ENCODE data around the gene ATL3.
"Not testable (repeated sequence)": the region's sequence is repeated elsewhere in the genome, so short reads cannot be mapped to it uniquely, and the experiment has no call there.

The ATL3 gene

DNA sequence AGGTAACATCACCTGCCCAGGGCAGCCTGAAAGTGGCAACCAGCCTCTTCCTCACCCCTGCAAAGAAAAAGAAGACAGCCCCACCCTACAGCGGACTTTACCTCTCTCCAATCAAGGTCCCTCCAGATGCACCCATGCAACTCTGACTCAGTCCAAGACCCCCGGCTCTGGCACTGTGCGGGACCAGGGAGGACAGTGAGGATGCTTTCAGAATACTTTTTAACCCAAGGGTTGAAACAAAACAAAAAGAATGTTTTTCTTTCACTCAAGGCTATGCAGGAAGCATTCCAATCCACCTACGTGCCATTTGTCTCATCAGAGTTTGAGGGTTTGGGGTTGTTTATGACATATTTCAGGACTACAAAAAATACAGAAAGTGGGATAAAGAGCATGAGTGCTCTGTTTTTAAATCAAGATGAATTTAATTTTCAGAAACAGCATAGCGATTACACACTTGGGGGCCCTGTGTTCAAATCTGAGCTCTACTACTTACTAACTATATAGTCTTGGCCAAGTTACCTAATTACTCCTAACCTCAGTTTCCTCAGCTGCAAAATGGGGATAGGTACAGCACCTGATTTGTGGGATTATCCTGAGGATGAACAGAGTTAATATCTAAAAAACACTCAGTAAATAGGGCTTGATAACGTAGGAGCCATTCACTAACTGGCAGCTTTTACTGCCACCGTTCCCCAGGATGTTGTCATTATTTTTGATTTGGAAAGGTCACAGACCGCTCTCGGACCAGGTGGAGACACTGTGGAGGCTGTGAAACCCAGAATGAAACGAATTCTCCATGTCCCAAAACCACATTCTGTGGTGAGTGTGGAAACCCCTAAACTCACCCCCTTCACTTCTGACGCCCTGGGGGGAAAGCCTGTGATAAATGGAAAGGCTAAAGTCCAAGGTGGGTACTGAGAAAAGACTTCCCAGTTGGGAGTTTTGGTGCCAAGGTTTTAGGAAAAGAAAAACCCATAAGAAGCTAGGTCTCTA is 62.5 kb downstream of the ATL3 start:
- H3K4me3 ChIP-seq (ENCODE audit: low read depth, low read length) = no peak overlapping the region
- H3K36me3 ChIP-seq (ENCODE audit: control insufficient read depth, insufficient read depth, low read length) = no peaks in the 10 kb centered on the region
- peaks cover 45% of the 10 kb centered on the region for H3K4me1 ChIP-seq (ENCODE audit: control insufficient read depth, insufficient read depth, low read length)
- H3K27me3 ChIP-seq (ENCODE audit: control insufficient read depth, insufficient read depth, low read length) = no peaks in the 10 kb centered on the region; the same call in 1 of the 2 replicates
- H3K9ac ChIP-seq (ENCODE audit: low read depth, low read length) = no peak overlapping the region
- no peaks in the 10 kb centered on the region for H3K9me3 ChIP-seq (ENCODE audit: control insufficient read depth, insufficient read depth, low read length)
- no peak overlapping the region for H3K27ac ChIP-seq (ENCODE audit: low read depth, low read length)

DNA sequence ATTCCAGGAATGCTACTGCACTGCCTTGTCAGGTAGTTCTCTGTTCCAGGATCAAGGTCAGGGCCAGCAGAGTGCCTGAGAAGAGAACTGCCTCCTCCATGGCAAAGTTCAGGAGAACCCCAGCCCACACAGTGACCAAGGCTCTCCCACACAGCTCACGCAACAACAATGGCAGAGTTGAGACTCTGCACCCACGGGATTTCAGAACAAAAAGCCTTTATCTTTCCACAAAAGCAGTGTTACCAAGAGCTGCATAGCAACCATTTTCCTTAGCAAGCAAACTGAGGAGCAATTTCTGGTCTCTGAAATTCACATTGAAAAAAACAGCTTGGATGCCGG is 68.0 kb downstream of the ATL3 start:
- H3K36me3 ChIP-seq (ENCODE audit: control insufficient read depth, insufficient read depth, low read length) = 0 out of 2 replicates have a peak, but pooled peaks cover 2% of the 10 kb centered on the region
- H3K9me3 ChIP-seq (ENCODE audit: control insufficient read depth, insufficient read depth, low read length) = no peaks in the 10 kb centered on the region
- no peaks in the 10 kb centered on the region for H3K27me3 ChIP-seq (ENCODE audit: control insufficient read depth, insufficient read depth, low read length)
- H3K4me3 ChIP-seq (ENCODE audit: low read depth, low read length) = no peak overlapping the region
- H3K9ac ChIP-seq (ENCODE audit: low read depth, low read length) = no peak overlapping the region
- H3K27ac ChIP-seq (ENCODE audit: low read depth, low read length) = peak overlapping the region; percentile 68
- peaks cover 8% of the 10 kb centered on the region; the same call in 1 of the 2 replicates for H3K4me1 ChIP-seq (ENCODE audit: control insufficient read depth, insufficient read depth, low read length)

DNA sequence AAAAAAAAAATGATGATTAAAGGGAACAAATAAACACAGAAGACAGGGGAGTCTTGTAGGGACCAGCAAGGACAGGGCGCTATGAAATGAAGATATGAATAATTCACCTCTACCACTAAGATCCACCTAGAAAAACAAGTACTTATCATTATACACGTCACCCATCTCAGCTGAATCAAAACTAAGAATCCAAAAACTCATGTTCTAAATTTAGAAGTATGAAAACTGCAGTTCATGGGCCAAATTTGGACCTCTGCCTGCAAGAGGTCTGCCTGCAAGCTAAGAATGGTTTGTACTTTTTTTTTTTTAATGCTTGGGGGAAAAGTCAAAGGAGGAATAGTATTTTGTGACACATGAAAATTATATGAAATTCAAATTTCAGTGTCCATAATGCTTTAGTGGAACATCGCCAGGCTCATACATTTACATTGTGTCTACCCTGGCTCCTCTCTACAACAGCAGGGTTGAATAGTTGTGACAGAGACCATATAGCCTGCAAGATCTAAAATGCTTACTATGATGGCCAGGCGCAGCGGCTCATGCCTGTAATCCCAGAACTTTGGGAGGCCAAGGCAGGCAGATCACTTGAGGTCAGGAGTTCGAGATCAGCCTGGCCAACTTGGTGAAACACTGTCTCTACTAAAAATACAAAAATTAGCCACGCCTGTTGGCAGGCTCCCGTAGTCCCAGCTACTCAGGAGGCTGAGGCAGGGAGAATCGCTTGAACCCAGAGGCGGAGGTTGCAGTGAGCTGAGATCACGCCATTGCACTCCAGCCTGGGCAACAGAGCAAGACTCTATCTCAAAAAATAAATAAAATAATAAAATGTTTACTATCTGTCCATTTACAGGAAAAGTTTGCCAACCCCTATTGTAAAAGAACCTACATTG is 68.6 kb downstream of the ATL3 start:
- H3K9me3 ChIP-seq (ENCODE audit: control insufficient read depth, insufficient read depth, low read length); H3K27me3 ChIP-seq (ENCODE audit: control insufficient read depth, insufficient read depth, low read length); H3K36me3 ChIP-seq (ENCODE audit: control insufficient read depth, insufficient read depth, low read length); H3K4me3 ChIP-seq (ENCODE audit: low read depth, low read length); H3K9ac ChIP-seq (ENCODE audit: low read depth, low read length); H3K4me1 ChIP-seq (ENCODE audit: control insufficient read depth, insufficient read depth, low read length): not testable (repeated sequence)
- peak overlapping the region; percentile 68 for H3K27ac ChIP-seq (ENCODE audit: low read depth, low read length)

DNA sequence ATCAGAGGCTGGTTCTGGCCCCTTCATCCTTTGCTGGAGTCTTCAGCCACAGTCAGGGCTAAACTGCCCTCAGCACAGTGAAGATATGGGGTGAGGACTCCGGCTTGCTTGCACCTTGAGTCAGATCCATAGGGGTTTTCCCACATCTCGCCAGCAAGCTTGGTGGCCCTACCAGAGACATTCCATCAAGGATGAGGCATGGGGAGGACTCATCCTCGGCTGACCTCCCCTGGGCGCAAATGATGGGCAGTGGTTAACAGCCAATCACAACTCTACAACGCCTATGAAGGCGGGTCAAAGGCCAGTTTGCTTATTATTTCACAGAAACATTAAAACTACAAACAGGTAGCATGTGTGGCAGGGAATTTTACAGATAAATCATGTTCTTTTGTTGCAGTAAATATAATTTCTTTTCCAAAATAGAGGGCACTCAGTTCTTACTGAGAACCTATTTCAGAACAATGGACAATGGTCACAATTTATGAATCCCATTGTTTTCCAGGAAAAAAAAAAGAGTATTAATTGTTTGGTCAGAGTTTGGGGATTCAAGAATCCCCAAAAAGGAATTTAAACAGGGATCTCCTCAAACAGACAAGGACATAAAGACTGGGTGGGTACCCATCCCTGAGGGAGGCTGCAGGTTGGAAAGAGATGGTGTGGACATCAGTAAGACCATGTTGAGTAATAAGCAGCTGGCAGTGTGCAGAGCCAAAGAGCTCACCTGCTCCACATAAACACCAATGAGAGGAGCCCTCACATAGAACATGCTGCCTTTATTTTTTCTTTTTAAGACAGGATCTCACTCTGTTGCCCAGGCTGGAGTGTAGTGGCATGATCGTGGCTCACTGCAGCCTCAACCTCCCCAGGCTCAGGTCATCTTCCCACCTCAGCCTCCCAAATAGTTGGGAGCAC is 71.7 kb downstream of the ATL3 start:
- peaks cover 8% of the 10 kb centered on the region; the same call in 1 of the 2 replicates for H3K4me1 ChIP-seq (ENCODE audit: control insufficient read depth, insufficient read depth, low read length)
- no peak overlapping the region for H3K4me3 ChIP-seq (ENCODE audit: low read depth, low read length)
- no peak overlapping the region for H3K9ac ChIP-seq (ENCODE audit: low read depth, low read length)
- H3K36me3 ChIP-seq (ENCODE audit: control insufficient read depth, insufficient read depth, low read length) = peaks cover 29% of the 10 kb centered on the region
- peaks cover 3% of the 10 kb centered on the region; the same call in 1 of the 2 replicates for H3K9me3 ChIP-seq (ENCODE audit: control insufficient read depth, insufficient read depth, low read length)
- no peaks in the 10 kb centered on the region for H3K27me3 ChIP-seq (ENCODE audit: control insufficient read depth, insufficient read depth, low read length)
- H3K27ac ChIP-seq (ENCODE audit: low read depth, low read length) = no peak overlapping the region

DNA sequence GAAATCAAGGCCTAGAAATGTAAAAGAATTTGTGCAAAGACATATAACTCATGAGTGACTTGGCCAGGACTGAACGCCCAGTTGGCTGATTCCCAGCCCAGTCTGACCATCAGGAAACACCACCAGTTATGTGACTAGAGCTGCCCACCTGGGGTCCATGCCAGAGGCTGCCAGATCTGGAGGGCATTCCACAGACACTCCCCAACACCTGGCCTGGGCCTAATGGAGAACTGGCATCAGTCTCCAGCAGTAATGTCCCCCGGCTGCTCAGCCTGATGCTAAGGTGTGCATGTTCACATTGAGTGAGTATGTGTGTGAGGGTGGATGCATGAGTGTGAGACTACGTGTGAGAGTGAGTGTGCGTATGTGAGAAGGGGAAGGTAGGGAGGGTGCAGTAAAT is 72.6 kb downstream of the ATL3 start:
- peaks cover 6% of the 10 kb centered on the region; the same call in 1 of the 2 replicates for H3K4me1 ChIP-seq (ENCODE audit: control insufficient read depth, insufficient read depth, low read length)
- H3K36me3 ChIP-seq (ENCODE audit: control insufficient read depth, insufficient read depth, low read length) = peaks cover 36% of the 10 kb centered on the region
- H3K27me3 ChIP-seq (ENCODE audit: control insufficient read depth, insufficient read depth, low read length) = no peaks in the 10 kb centered on the region
- no peak overlapping the region for H3K27ac ChIP-seq (ENCODE audit: low read depth, low read length)
- H3K9ac ChIP-seq (ENCODE audit: low read depth, low read length) = no peak overlapping the region
- H3K4me3 ChIP-seq (ENCODE audit: low read depth, low read length) = no peak overlapping the region
- peaks cover 3% of the 10 kb centered on the region; the same call in 1 of the 2 replicates for H3K9me3 ChIP-seq (ENCODE audit: control insufficient read depth, insufficient read depth, low read length)

DNA sequence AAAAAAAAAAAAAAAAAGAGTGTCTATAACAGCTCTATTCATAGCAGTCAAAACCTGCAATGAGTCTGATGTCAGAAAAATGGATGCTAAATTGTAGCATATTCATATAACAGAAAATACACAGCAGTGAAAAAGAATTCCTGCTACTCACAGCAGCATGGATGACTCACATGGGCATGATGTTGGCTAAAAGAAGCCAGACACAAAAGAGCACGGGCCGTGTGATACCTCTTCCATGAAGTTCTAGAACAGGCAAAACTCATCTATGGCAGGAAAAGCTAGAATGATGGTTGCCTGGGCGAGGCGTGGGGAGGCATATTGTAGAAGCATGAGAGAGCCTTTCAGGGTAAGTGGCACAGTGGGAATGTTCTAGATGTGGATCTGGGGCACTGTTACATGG is 75.9 kb downstream of the ATL3 start:
- Histone ChIP-seq H3K4me3 (ENCODE audit: low read depth, low read length) (no peak overlapping the region), H3K4me1 (ENCODE audit: control insufficient read depth, insufficient read depth, low read length) (no peaks in the 10 kb centered on the region), H3K36me3 (ENCODE audit: control insufficient read depth, insufficient read depth, low read length) (peaks cover 59% of the 10 kb centered on the region), H3K9me3 (ENCODE audit: control insufficient read depth, insufficient read depth, low read length) (peaks cover 3% of the 10 kb centered on the region; the same call in 1 of the 2 replicates), H3K27ac (ENCODE audit: low read depth, low read length) (no peak overlapping the region), H3K9ac (ENCODE audit: low read depth, low read length) (no peak overlapping the region), H3K27me3 (ENCODE audit: control insufficient read depth, insufficient read depth, low read length) (no peaks in the 10 kb centered on the region)

DNA sequence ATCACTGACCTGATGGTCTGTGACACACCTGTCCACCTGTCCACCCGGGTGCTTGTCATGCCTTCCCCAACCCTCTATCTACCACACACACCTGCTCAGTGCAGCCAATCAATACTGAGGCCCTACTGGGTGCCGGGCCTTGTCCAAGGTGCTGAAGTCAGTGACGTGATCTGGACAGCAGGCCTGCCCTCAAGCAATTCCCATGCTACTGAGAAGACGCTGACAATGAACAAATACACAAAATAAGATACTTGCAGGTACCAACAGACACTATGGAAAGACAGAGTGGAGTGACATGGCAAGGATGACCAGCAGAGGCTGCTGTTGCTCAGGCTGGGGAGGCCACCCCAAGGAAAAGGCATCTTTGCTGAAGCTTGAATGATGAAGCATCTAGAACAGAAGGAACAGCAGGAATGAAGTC is 78.2 kb downstream of the ATL3 start:
- H3K36me3 ChIP-seq (ENCODE audit: control insufficient read depth, insufficient read depth, low read length) = peaks cover 76% of the 10 kb centered on the region
- no peak overlapping the region for H3K4me3 ChIP-seq (ENCODE audit: low read depth, low read length)
- H3K4me1 ChIP-seq (ENCODE audit: control insufficient read depth, insufficient read depth, low read length) = no peaks in the 10 kb centered on the region
- no peak overlapping the region for H3K27ac ChIP-seq (ENCODE audit: low read depth, low read length)
- H3K9ac ChIP-seq (ENCODE audit: low read depth, low read length) = no peak overlapping the region
- peaks cover 3% of the 10 kb centered on the region; the same call in 1 of the 2 replicates for H3K9me3 ChIP-seq (ENCODE audit: control insufficient read depth, insufficient read depth, low read length)
- no peaks in the 10 kb centered on the region for H3K27me3 ChIP-seq (ENCODE audit: control insufficient read depth, insufficient read depth, low read length)

DNA sequence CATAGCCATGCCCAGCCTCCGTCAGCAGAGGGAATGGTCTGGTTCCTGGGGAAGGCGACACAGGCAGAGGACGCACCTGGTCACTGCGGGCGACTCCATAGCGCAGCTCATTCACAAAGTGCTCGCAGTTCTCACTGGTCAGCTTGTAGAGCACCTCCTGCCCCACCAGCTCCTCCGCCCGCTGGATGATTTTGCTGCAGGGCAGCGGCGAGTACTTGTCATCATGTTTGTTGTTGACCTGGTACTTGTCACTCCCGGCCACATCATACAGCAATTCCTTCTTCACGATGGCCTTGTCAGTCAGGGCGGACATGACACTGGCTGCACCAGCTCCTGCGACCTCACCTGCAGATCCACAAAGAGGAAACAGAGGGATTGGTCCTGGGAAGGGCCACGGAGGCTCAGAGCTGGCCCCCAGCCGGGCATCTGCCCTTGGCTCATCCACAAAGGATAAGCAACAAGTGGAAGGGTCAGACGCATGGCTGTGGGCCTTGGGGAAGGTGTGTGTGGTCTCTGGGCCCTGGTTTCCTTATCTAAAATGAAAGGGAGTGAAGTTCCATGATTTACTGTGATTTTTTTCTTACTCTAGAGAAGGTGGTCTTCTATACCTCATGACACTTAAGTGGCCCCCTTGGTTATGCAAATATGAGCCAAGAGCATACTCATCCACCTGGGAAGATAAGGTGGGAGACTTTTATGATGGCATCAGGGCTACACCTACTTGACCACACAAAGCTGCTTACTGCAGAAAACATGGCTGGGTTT is 81.0 kb downstream of the ATL3 start:
- H3K9ac ChIP-seq (ENCODE audit: low read depth, low read length) = no peak overlapping the region
- peaks cover 79% of the 10 kb centered on the region for H3K36me3 ChIP-seq (ENCODE audit: control insufficient read depth, insufficient read depth, low read length)
- H3K27me3 ChIP-seq (ENCODE audit: control insufficient read depth, insufficient read depth, low read length) = no peaks in the 10 kb centered on the region
- no peaks in the 10 kb centered on the region for H3K4me1 ChIP-seq (ENCODE audit: control insufficient read depth, insufficient read depth, low read length)
- H3K27ac ChIP-seq (ENCODE audit: low read depth, low read length) = no peak overlapping the region
- no peaks in the 10 kb centered on the region for H3K9me3 ChIP-seq (ENCODE audit: control insufficient read depth, insufficient read depth, low read length)
- H3K4me3 ChIP-seq (ENCODE audit: low read depth, low read length) = no peak overlapping the region

DNA sequence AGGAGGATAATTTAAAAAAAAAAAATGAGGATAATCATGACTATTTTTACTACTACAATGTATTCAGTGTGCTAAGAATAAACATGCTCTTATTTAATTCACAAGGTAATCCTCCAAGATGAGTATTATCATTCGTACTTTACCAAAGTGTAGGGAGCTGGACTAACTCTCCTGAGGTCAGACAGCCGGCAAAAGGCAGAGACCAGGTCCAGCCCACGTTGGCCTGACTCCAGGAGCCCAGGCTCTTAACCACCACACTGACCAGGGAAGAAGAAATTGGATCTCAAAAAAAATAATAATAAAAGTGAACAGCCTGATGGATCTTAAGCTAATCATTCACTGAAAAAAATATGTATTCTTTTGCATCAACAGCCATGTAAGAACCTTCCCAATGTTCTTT is 82.2 kb downstream of the ATL3 start:
- H3K36me3 ChIP-seq (ENCODE audit: control insufficient read depth, insufficient read depth, low read length) = peaks cover 81% of the 10 kb centered on the region
- no peak overlapping the region for H3K4me3 ChIP-seq (ENCODE audit: low read depth, low read length)
- H3K27ac ChIP-seq (ENCODE audit: low read depth, low read length) = no peak overlapping the region

More for the DNA sequence above, 82.2 kb downstream of the ATL3 start:
- no peaks in the 10 kb centered on the region for H3K9me3 ChIP-seq (ENCODE audit: control insufficient read depth, insufficient read depth, low read length)
- H3K27me3 ChIP-seq (ENCODE audit: control insufficient read depth, insufficient read depth, low read length) = no peaks in the 10 kb centered on the region
- no peak overlapping the region for H3K9ac ChIP-seq (ENCODE audit: low read depth, low read length)
- no peaks in the 10 kb centered on the region for H3K4me1 ChIP-seq (ENCODE audit: control insufficient read depth, insufficient read depth, low read length)
